GM21367 (cell line): Measurements from ENCODE around the gene DBN1.
A peak's percentile ranks its signal among the peaks of the same experiment; 100 is the strongest.

Experiments used
- ATAC-seq: cut with Tn5 transposase; IDR thresholded peaks from one replicate; pipeline ENCODE4 v1.9.1; 2021; ENCODE audit not compliant: unreplicated experiment

DBN1 gene

DNA sequence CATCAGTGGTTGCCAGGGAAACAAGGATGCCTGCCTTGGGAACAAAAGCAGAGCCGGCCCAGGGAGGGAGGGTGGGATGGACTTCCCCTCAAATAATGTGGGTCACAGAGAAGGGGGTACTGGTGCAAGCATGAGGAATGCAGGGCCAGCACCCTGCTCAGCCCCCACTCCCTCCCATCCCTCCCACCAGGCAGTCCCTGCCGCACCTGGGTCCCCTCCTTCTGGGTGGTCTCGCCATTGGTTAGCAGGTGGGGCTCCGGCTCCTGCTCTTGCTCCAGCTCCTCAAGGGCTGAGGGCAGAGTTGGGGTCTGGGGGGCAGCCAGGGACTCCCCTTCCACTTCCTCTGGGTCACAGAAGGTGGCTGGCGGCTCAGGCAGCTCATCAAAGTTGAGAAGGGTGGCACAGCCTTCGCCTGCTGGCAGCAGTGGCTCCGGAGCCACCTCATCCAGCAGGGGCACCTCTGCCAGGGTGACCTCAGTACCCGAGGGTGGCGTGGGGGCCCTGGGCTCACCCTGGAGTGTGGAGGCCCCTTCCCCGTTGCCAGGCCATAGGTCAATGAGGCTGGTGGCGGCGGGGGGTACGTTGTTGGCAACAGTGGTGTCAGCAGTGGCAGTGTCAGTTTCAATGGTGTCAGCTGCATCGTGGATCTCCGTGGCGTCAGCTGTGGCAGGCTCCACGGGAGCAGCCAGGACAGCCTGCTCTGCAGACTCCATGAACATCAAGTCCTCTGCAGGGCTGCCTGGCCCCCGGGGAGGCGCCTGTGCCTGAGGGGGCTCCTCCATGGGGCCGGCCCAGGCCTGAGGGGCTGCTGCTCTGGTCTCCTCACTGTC is 15.4 kb downstream of the DBN1 start:
- ATAC-seq, result no peak

- peak; percentile 38 for ATAC-seq
Observed at GRCh38 chr5:177456976-177457851, 16.2 kb downstream of the DBN1 start.

DNA sequence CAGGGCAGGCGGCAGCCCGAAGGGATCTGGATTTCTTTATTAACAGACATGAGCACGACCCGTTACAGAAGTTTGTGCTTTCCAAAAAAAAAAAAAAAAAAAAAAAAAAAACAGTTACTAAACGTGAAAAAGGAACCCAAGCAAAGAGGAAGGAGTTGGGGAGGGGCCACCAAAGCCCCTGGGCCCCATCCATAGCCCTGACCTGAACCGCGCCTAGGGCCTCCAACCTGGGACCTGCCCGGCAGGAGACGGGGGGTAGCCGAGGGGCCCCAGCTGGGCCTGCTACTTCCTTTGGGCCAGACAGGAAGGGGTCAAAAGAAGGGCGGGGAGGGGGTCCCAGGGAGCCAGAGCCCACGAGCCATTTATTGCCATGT is 16.9 kb downstream of the DBN1 start:
- no peak for ATAC-seq

DNA sequence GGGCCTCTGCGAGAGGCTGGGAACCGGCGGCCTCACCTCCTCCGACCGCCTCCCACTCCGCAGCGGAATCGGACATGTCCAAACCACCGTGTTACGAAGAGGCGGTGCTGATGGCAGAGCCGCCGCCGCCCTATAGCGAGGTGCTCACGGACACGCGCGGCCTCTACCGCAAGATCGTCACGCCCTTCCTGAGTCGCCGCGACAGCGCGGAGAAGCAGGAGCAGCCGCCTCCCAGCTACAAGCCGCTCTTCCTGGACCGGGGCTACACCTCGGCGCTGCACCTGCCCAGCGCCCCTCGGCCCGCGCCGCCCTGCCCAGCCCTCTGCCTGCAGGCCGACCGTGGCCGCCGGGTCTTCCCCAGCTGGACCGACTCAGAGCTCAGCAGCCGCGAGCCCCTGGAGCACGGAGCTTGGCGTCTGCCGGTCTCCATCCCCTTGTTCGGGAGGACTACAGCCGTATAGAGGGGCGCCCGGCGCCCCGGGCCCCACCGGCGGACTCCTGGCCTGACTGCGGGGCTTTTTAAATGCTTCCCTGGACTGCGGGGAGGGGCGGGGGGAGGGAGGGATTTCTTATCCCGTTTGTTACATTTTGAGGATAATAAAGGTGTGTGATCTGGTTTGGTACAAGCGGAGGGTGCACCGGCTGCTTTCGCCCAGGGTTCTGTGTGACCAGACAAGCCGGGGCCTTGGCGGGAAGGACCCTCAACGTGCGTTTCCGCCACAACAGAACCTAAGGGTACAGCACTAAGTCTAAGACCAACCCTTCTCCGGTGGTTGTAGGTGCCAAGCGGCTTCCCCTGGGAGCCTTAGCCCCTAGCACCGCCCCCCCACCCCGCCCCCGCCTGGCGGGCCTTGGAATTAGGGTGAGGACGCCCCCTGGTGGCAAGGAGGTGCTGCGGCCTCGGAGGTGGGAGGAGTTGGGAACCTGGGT is 17.5 kb downstream of the DBN1 start:
- peak; percentile 0 for ATAC-seq

GRCh38 chr5:177455036-177455660 is 18.3 kb downstream of the DBN1 start:
- ATAC-seq, result peak; percentile 36

DNA sequence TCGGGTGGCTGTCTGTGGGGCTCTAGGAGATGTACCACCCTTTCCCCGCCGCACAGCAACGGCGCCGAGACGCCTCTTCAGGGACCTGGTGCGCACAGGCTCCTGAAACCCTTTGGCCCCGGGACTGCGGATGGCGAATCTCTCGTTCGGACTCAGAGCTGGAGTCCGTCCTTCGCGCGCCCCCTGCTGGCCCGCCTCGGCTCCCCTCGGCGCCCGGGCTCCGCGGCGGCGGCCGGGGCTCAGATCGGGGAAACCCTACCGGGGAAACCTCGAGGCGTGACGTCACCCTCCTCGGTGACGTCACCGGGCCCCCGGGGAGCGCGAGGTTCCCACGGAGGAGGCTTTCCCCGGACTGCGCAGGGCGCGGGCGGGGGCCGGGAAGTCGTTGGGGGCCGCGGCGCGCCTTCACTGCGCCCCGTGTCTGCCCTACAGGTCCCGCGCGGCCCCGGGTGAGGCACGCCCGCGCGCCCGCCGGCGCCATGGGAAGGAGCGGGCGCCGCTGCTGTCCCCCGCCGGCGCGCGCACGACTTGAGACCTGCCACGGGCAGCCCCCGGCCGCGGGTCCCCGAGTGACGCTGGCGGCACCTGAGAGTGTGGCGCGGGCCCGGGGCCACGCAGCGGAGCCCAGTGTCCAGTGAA is 18.9 kb downstream of the DBN1 start:
- ATAC-seq, result peak; percentile 39

GRCh38 chr5:177453852-177454396 is 19.5 kb downstream of the DBN1 start:
- peak; percentile 2 for ATAC-seq

- no peak for ATAC-seq
Observed at GRCh38 chr5:177452688-177453638, 20.5 kb downstream of the DBN1 start.

DNA sequence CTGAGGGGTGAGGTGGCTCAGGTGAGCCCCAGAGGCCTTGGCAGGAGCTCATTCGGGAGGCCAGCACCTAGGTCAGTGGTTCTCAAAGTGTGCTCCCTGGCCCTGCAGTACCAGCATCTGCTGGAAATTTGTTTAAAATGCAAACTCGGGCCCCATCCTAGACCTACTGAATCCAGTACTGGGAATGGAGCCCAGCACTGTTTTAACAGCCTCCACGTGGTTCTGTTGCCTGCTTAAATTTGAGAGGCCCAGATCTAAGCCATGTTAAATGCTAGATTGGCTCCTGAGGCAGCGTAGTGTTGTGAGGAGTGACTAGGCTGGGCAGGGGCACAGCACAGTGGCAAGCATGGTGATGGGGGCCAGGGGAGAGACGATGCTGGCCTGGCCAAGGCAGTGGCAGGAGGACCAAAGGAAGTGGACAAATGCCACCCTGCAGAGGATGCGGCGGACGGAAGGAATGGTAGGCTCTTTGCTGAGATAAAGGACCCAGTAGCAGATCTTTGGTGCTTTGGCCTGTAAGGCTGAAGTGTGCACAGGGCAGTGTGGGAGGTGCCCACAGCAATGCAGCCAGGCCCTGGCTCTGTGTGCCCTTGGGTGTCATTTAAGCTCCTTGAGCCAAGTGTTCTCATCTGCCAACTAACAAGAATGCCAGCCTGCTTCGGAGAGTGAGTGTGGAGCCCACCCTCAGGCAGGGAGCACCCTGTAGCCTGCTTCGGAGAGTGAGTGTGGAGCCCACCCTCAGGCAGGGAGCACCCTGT is 22.6 kb downstream of the DBN1 start:
- no peak for ATAC-seq

GRCh38 chr5:177449140-177450061 is 24.0 kb downstream of the DBN1 start:
- no peak for ATAC-seq

DNA sequence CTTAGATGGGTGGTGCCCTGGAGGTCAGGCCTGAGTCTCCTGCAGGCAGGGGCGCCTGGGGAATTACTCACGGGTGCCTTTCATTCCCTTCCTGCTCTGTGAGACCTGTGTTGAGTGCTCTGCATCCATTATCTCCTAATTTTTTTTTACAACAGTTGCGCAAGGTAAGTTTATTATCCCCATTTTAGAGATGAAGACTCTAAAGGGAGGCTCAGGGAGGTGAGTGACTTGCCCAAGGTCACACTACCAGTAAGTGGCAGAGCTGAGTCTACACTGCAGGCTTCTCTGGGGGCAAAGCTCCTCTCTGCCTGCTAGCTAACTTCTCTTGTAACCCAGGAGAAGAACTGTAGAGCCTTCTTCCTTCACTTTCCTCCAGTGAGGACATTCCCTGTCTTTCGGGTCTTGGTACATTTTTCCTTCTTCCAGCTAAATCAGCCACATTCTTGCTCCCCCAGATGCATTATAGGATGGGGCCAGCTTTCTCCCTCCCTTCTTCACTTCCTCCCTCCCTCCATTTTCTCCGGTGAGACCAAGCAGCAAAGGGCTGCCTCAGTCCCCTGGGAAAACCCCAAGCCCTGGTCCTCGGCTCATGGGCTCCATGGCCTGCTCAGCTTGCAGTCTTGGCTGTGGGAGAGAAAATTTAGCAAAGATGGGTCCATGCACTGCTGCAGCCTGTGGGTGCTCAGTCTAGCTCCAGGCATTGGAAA is 25.0 kb downstream of the DBN1 start:
- no peak for ATAC-seq

GRCh38 chr5:177447611-177448243 is 25.7 kb downstream of the DBN1 start:
- ATAC-seq, result no peak

DNA sequence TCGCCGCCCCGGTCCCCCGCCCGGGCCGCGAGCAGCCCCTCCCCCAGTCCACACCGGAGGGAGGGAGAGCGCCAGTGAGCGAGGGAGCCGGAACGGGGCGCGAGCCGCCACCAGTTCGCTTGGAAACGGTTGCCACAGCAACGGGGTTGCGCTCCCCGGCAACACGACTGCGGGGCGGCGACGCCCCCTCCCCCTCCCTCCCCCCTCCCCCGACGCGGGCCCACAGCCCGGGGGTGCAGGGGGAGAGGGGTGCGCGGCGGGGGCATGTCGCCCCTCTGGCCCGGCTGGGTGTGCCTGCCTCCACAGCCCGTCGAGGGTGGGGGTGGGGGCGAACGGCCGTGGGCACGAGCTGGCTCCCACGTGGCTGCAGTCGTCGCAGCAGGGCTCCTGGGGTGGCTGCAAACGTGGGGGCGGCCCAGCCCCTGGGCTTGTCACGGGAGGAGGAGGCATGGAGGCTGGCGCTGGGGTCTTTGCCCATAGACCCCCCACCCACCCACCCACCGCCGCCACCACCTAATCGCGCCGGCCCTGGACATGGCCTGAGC is 26.3 kb downstream of the DBN1 start:
- ATAC-seq, result peak; percentile 25

- peak; percentile 45 for ATAC-seq
Observed at GRCh38 chr5:177446200-177447065, 27.0 kb downstream of the DBN1 start, which contains the start of gene PRR7. Gene PRR7, plus strand, starts transcription at chr5:177446814. Its CDS starts 8,254 bp downstream, at chr5:177455068.

DNA sequence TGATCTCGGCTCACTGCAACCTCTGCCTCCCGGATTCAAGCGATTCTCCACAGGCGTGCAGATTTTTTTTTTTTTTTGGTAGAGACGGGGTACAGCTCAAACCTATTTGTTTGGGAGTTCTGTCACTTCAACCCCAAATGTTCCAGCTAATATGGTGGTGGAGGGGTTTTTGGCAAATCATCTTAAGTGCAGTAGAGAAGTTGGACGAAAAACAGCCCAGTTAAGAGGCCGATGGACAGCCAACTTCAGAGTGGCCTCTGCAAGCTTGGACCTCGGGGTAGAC is 27.6 kb downstream of the DBN1 start:
- no peak for ATAC-seq
